ENCODE data around the gene PLAU.
"Not testable (repeated sequence)": the region's sequence is repeated elsewhere in the genome, so short reads cannot be mapped to it uniquely, and the experiment has no call there.

PLAU gene

GRCh38 chr10:73895381-73895780, 15.6 kb upstream of the PLAU start:
- not testable (repeated sequence) for DNase-seq (ENCODE audit: low read depth in 2 of 2, low spot score in 1 of 2)

- DNase-seq (ENCODE audit: low read depth in 2 of 2, low spot score in 1 of 2), result no peak
Observed at GRCh38 chr10:73897693-73898092, 13.2 kb upstream of the PLAU start.

GRCh38 chr10:73898730-73899410, 12.1 kb upstream of the PLAU start:
- no peak for DNase-seq (ENCODE audit: low read depth in 2 of 2, low spot score in 1 of 2)

- DNase-seq (ENCODE audit: low read depth in 2 of 2, low spot score in 1 of 2), result no peak
Observed at GRCh38 chr10:73899423-73899822, 11.5 kb upstream of the PLAU start.

- no peak for DNase-seq (ENCODE audit: low read depth in 2 of 2, low spot score in 1 of 2)
Observed at GRCh38 chr10:73900064-73900463, 10.9 kb upstream of the PLAU start.

GRCh38 chr10:73901261-73901660, 9.7 kb upstream of the PLAU start:
- no peak for DNase-seq (ENCODE audit: low read depth in 2 of 2, low spot score in 1 of 2)

GRCh38 chr10:73902351-73902750, 8.6 kb upstream of the PLAU start:
- DNase-seq (ENCODE audit: low read depth in 2 of 2, low spot score in 1 of 2), result no peak

- DNase-seq (ENCODE audit: low read depth in 2 of 2, low spot score in 1 of 2), result no peak
Observed at GRCh38 chr10:73905256-73906020, 5.5 kb upstream of the PLAU start.

- DNase-seq (ENCODE audit: low read depth in 2 of 2, low spot score in 1 of 2), result no peak
Observed at GRCh38 chr10:73906524-73907447, 4.1 kb upstream of the PLAU start.

GRCh38 chr10:73907841-73908517, 3.0 kb upstream of the PLAU start:
- no peak for DNase-seq (ENCODE audit: low read depth in 2 of 2, low spot score in 1 of 2)

GRCh38 chr10:73908853-73909539, 1.9 kb upstream of the PLAU start:
- no peak for DNase-seq (ENCODE audit: low read depth in 2 of 2, low spot score in 1 of 2)

- no peak for DNase-seq (ENCODE audit: low read depth in 2 of 2, low spot score in 1 of 2)
Observed at GRCh38 chr10:73909540-73910115, 1.3 kb upstream of the PLAU start.

- DNase-seq (ENCODE audit: low read depth in 2 of 2, low spot score in 1 of 2), result no peak
Observed at GRCh38 chr10:73910401-73910763, 550 bp upstream of the PLAU start.

GRCh38 chr10:73911553-73912004, 647 bp downstream of the PLAU start:
- DNase-seq (ENCODE audit: low read depth in 2 of 2, low spot score in 1 of 2), result no peak

- DNase-seq (ENCODE audit: low read depth in 2 of 2, low spot score in 1 of 2), result no peak
Observed at GRCh38 chr10:73914036-73914435, 3.1 kb downstream of the PLAU start.

GRCh38 chr10:73915206-73915851, 4.4 kb downstream of the PLAU start:
- no peak for DNase-seq (ENCODE audit: low read depth in 2 of 2, low spot score in 1 of 2)

- DNase-seq (ENCODE audit: low read depth in 2 of 2, low spot score in 1 of 2), result no peak
Observed at GRCh38 chr10:73916761-73917470, 6.0 kb downstream of the PLAU start.

GRCh38 chr10:73917566-73918305, 6.8 kb downstream of the PLAU start:
- no peak for DNase-seq (ENCODE audit: low read depth in 2 of 2, low spot score in 1 of 2)

Measured in stimulated activated CD8-positive, alpha-beta memory T cell treated with anti-CD3 and anti-CD28 coated beads, Interleukin-4, amount 100 ng/mL, for 1 hour (primary cell).